ENCODE results near the gene CTNNA3. TPM values are rescaled to one million over a fixed set of nuclear protein-coding genes. Genes with fewer than 3 reads are reported as not detected.

Gene CTNNA3
- polyA plus RNA-seq, 1 donor from 2014 or later, result 0.14 TPM

DNA sequence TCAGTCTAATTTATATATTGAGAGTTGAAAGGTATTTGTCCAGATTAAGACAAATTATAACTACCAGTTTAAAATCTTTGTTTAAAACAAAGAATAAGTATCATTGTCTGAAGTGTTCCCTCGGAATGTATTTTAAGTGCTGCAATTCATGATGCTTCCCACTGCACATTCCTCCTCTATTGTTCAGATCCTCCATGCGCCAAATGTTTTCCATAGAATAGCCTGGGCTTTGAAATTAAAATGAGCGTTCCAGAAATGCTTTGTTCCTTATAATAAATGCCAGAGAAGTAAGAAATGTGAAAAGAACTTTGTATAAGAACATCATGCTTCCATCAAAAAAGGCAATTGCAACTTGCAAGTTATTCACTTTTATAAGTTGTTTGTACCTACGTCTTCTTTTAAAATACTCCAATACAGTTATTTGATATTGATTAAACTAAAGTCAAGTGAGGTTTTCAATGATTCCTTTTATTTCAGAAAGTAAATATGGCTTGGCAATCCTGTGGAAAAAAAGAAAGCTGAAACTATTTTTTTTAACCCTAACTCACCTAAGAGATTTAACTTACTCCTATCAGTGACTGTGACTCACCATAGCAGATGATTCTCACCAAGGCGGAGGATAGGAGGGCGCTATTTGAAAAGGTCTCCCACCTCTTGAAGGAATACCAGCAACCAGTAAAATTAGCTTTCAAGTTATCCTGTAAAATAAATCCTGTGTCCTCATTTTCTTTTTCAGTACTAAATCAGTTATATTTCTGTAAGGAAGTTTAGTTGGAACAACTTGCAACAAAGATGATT lies 85.8 kb downstream of the CTNNA3 start:
- Histone ChIP-seq H4K20me1 (ENCODE audit: insufficient read depth) (no peaks in the 10 kb centered on the region), H3K9me3 (ENCODE audit: low read length) (no peaks in the 10 kb centered on the region), H3K9me2 (ENCODE audit: insufficient read depth, low read length) (no peaks in the 10 kb centered on the region), H3K9ac (ENCODE audit: low read length) (no peak overlapping the region), H3K27ac (ENCODE audit: low read length) (no peak overlapping the region), H3K4me3 (ENCODE audit: low read length) (no peak overlapping the region), H2AFZ (ENCODE audit: low read depth, low read length) (no peak overlapping the region), H3K79me2 (replicated peaks; ENCODE audit: insufficient read depth, low read length) (no peaks in the 10 kb centered on the region), H3K36me3 (ENCODE audit: insufficient read depth, low read length) (no peaks in the 10 kb centered on the region), H3K4me2 (ENCODE audit: low read length) (no peak overlapping the region), H3F3A (ENCODE audit: insufficient read depth, low read length, poor library complexity, severe bottlenecking) (no peaks in the 10 kb centered on the region), H3K27me3 (ENCODE audit: insufficient read depth, low read depth, low read length) (no peaks in the 10 kb centered on the region)
- no peak for TF ChIP-seq RAD21 (conservative IDR thresholded peaks at IDR 0.05)
- no peak for TF ChIP-seq SMC3 (conservative IDR thresholded peaks at IDR 0.05; ENCODE audit: poor library complexity)
- TF ChIP-seq TAF1 (IDR thresholded peaks at IDR 0.05; ENCODE audit: low read depth), result no peak
- TF ChIP-seq, protein P1, sequence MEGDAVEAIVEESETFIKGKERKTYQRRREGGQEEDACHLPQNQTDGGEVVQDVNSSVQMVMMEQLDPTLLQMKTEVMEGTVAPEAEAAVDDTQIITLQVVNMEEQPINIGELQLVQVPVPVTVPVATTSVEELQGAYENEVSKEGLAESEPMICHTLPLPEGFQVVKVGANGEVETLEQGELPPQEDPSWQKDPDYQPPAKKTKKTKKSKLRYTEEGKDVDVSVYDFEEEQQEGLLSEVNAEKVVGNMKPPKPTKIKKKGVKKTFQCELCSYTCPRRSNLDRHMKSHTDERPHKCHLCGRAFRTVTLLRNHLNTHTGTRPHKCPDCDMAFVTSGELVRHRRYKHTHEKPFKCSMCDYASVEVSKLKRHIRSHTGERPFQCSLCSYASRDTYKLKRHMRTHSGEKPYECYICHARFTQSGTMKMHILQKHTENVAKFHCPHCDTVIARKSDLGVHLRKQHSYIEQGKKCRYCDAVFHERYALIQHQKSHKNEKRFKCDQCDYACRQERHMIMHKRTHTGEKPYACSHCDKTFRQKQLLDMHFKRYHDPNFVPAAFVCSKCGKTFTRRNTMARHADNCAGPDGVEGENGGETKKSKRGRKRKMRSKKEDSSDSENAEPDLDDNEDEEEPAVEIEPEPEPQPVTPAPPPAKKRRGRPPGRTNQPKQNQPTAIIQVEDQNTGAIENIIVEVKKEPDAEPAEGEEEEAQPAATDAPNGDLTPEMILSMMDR (IDR thresholded peaks at IDR 0.05; ENCODE audit: poor library complexity, severe bottlenecking), result no peak
- TF ChIP-seq EP300 (conservative IDR thresholded peaks at IDR 0.05; ENCODE audit: poor library complexity, severe bottlenecking), result no peak
- TF ChIP-seq, protein P2, sequence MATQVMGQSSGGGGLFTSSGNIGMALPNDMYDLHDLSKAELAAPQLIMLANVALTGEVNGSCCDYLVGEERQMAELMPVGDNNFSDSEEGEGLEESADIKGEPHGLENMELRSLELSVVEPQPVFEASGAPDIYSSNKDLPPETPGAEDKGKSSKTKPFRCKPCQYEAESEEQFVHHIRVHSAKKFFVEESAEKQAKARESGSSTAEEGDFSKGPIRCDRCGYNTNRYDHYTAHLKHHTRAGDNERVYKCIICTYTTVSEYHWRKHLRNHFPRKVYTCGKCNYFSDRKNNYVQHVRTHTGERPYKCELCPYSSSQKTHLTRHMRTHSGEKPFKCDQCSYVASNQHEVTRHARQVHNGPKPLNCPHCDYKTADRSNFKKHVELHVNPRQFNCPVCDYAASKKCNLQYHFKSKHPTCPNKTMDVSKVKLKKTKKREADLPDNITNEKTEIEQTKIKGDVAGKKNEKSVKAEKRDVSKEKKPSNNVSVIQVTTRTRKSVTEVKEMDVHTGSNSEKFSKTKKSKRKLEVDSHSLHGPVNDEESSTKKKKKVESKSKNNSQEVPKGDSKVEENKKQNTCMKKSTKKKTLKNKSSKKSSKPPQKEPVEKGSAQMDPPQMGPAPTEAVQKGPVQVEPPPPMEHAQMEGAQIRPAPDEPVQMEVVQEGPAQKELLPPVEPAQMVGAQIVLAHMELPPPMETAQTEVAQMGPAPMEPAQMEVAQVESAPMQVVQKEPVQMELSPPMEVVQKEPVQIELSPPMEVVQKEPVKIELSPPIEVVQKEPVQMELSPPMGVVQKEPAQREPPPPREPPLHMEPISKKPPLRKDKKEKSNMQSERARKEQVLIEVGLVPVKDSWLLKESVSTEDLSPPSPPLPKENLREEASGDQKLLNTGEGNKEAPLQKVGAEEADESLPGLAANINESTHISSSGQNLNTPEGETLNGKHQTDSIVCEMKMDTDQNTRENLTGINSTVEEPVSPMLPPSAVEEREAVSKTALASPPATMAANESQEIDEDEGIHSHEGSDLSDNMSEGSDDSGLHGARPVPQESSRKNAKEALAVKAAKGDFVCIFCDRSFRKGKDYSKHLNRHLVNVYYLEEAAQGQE (IDR thresholded peaks at IDR 0.05; ENCODE audit: borderline replicate concordance), result no peak
- no peak for TF ChIP-seq POLR2AphosphoS5 (IDR thresholded peaks at IDR 0.05)
- no peak for TF ChIP-seq EZH2 (IDR thresholded peaks at IDR 0.05; ENCODE audit: borderline replicate concordance, insufficient read depth, low read length, poor library complexity, severe bottlenecking)
- TF ChIP-seq MXI1 (conservative IDR thresholded peaks at IDR 0.05; ENCODE audit: poor library complexity, severe bottlenecking), result no peak

DNA sequence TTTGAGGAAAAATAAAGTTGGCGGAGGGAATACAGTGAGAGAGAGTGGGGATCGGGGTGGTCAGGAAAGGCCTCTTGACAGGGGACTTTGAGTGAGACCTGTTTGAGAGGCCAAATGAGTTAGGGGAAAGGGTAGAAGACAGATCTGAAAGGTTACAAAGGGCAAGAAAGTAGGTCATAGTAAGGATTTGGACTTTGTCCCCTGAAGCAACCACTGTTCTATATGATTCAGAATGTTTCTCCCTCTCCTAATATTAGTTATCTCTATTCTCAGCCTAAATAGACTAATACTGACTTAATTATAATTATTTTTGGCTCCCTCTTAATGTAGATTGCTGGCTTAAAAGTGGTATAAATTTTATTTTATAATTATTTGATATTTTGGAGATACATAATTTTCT lies 88.0 kb downstream of the CTNNA3 start:
- TF ChIP-seq, protein P2 (IDR thresholded peaks at IDR 0.05; ENCODE audit: borderline replicate concordance), result no peak
- TF ChIP-seq RAD21 (conservative IDR thresholded peaks at IDR 0.05) (no peak), POLR2AphosphoS5 (IDR thresholded peaks at IDR 0.05) (no peak), SMC3 (conservative IDR thresholded peaks at IDR 0.05; ENCODE audit: poor library complexity) (no peak), EP300 (conservative IDR thresholded peaks at IDR 0.05; ENCODE audit: poor library complexity, severe bottlenecking) (no peak), EZH2 (IDR thresholded peaks at IDR 0.05; ENCODE audit: borderline replicate concordance, insufficient read depth, low read length, poor library complexity, severe bottlenecking) (no peak), MXI1 (conservative IDR thresholded peaks at IDR 0.05; ENCODE audit: poor library complexity, severe bottlenecking) (no peak), TAF1 (IDR thresholded peaks at IDR 0.05; ENCODE audit: low read depth) (no peak)
- TF ChIP-seq, protein P1 (IDR thresholded peaks at IDR 0.05; ENCODE audit: poor library complexity, severe bottlenecking), result no peak
- Histone ChIP-seq H3F3A (ENCODE audit: insufficient read depth, low read length, poor library complexity, severe bottlenecking) (no peaks in the 10 kb centered on the region), H3K27ac (ENCODE audit: low read length) (no peak overlapping the region), H3K4me3 (ENCODE audit: low read length) (no peak overlapping the region), H2AFZ (ENCODE audit: low read depth, low read length) (no peak overlapping the region), H3K36me3 (ENCODE audit: insufficient read depth, low read length) (no peaks in the 10 kb centered on the region), H3K79me2 (replicated peaks; ENCODE audit: insufficient read depth, low read length) (no peaks in the 10 kb centered on the region), H3K9me3 (ENCODE audit: low read length) (no peaks in the 10 kb centered on the region), H3K9me2 (ENCODE audit: insufficient read depth, low read length) (no peaks in the 10 kb centered on the region), H4K20me1 (ENCODE audit: insufficient read depth) (no peaks in the 10 kb centered on the region), H3K4me2 (ENCODE audit: low read length) (no peak overlapping the region), H3K9ac (ENCODE audit: low read length) (no peak overlapping the region), H3K27me3 (ENCODE audit: insufficient read depth, low read depth, low read length) (no peaks in the 10 kb centered on the region)
